Right lobe of liver (tissue), 6 donors: Measurements from ENCODE around the gene GSTA5. TPM values are rescaled to one million over a fixed set of nuclear protein-coding genes. Genes with fewer than 3 reads are reported as not detected.
"Not testable (repeated sequence)": the region's sequence is repeated elsewhere in the genome, so short reads cannot be mapped to it uniquely, and the experiment has no call there.

Experiments
- ATAC-seq, 4 donors: fragments of 200-7000 bp; cut with Tn5 transposase; one replicate each; pipeline ENCODE4 v1.9.1; 2020; ENCODE audit warnings: mild to moderate bottlenecking in 4 of 4, moderate library complexity in 4 of 4
- DNase-seq, 3 donors: peaks; one replicate each; pipeline ENCODE4 v3.0.0-alpha.2; 2020
- H3K27ac ChIP-seq, 3 donors: fragments of 200-600 bp; one replicate each; pipeline ENCODE4 v1.8.0; 2022
- H3K27me3 ChIP-seq, 2 donors: fragments of 200-600 bp; one replicate each; pipeline ENCODE4 v1.8.0; 2022
- H3K36me3 ChIP-seq, 4 donors: fragments of 200-600 bp; sonication (generic) in 1 of 4; one replicate each; pipeline versions ENCODE4 v1.5.1 to v1.8.0; 2017 to 2022; ENCODE audit warnings: control low read depth in 1 of 4
- H3K4me1 ChIP-seq, 4 donors: fragments of 200-600 bp; sonication (generic) in 1 of 4; one replicate each; pipeline versions ENCODE4 v1.5.1 to v1.8.0; 2017 to 2022; ENCODE audit warnings: control low read depth in 1 of 4
- H3K4me3 ChIP-seq, 3 donors: fragments of 200-600 bp; one replicate each; pipeline ENCODE4 v1.8.0; 2022
- H3K9me3 ChIP-seq, 4 donors: fragments of 200-600 bp; sonication (generic) in 1 of 4; one replicate each; pipeline versions ENCODE4 v1.5.1 to v1.8.0; 2017 to 2022; ENCODE audit warnings: control low read depth in 1 of 4
- CTCF ChIP-seq, 4 donors: fragments of 200-600 bp in 3 of 4; fragments of 450-650 bp in 1 of 4; IDR thresholded peaks; one replicate each; pipeline versions ENCODE4 v1.5.1 to v1.8.0; 2016 to 2022; ENCODE audit warnings: antibody characterized with exemption in 4 of 4, mild to moderate bottlenecking in 2 of 4
- POLR2A ChIP-seq: fragments of 450-650 bp; IDR thresholded peaks from one replicate; pipeline ENCODE4 v1.6.1; 2017; ENCODE audit warnings: antibody characterized with exemption, mild to moderate bottlenecking
- WGBS: methylation state at CpG from one replicate; pipeline ENCODE4 v1.1.6; 2018; ENCODE audit warnings: low coverage, low lambda C conversion rate; ENCODE audit not compliant: insufficient coverage; ENCODE audit errors: missing lambda C conversion rate; 5-methylcytosine and 5-hydroxymethylcytosine counted together
- intact Hi-C, 2 donors: fragments of 100-400 bp; cut with DNase I; formaldehyde crosslinking; loops; one replicate each; pipeline versions ENCODE4 v1.11.2 to v1.14.1; 2022
- total RNA-seq, 6 experiments: library from RNA; depleted of rRNA in 2 of 6; stranded (reverse); fragments of >200 nt in 2 of 6; fragmentation: NEBNext Ultra II Directional in 3 of 6; extraction: Animal tissue kit (Norgen Biotek cat#: 25700) in 3 of 6; gene quantifications; one replicate each; pipeline versions ENCODE4 v1.1.0 to v1.2.4, GENCODE V29; 2016 to 2023
- donor health status: DM: no; HTN: yes; CAD: no.
- donor health status: DM: no; HTN: no; CAD: no.
- donor health status: DM: no; HTN: no; CAD: no.
- donor health status: DM: no; HTN: yes; CAD: no.
- donor health status: DM: no; HTN: yes; CAD: no.

GSTA5 gene
- total RNA-seq, 6 experiments from 2014 or later, result not detected

DNA sequence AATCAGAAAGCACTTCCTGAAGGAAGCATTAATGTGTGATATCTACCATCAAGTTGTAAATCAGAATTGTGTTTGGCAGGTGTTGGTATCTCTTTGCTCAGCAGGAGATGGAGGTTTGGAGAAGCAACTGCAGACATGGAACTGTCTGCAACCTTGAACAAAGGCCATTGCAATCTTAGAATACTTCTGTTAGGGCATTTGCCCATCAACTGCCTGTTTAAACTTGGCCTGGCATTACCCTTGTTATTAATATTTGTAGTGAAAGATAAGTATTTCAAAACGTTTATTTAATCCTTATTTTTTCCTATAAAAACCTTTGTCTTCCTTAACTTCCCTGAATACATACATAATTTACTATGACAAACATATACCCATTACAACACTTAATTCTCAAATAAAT, 14.1 kb downstream of the GSTA5 start:
- H3K4me3 ChIP-seq, result no peak overlapping the region
- no peaks in the 10 kb centered on the region for H3K9me3 ChIP-seq
- no peaks in the 10 kb centered on the region for H3K36me3 ChIP-seq
- WGBS, result 4% methylated on average over 1 of the region's 1 CpG
- intact Hi-C loops, result no loop called here
- no peak for TF ChIP-seq POLR2A
- TF ChIP-seq CTCF (IDR thresholded peaks at IDR 0.05), result no peak
- H3K27ac ChIP-seq, result no peak overlapping the region
- no peaks in the 10 kb centered on the region for H3K27me3 ChIP-seq
- DNase-seq (no peak), ATAC-seq (no peak)
- peaks cover 0 to 10% (median 0%) of the 10 kb centered on the region in 4 donors for H3K4me1 ChIP-seq

GRCh38 chr6:52825900-52826459, 14.6 kb downstream of the GSTA5 start:
- H3K27me3 ChIP-seq, ATAC-seq, H3K36me3 ChIP-seq, H3K4me3 ChIP-seq, H3K9me3 ChIP-seq, H3K4me1 ChIP-seq, DNase-seq, H3K27ac ChIP-seq, intact Hi-C loops: not testable (repeated sequence)
- WGBS, result 54% methylated on average over 3 of the region's 4 CpGs

DNA sequence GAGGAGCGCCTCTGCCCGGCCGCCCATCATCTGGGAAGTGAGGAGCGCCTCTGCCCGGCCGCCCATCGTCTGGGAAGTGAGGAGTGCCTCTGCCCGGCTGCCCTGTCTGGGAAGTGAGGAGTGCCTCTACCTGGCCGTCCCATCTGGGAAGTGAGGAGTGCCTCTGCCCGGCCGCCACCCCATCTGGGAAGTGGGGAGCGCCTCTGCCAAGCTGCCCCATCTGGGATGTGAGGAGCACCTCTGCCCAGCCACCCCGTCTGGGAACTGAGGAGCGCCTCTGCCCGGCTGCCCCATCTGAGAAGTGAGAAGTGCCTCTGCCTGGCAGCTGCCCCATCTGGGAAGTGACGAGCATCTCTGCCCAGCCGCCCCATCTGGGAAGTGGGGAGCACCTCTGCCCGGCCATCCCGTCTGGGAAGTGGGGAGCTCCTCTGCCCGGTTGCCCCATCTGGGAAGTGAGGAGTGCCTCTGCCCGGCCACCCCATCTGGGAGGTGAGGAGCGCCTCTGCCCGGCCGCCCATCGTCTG, 15.3 kb downstream of the GSTA5 start:
- intact Hi-C loops, result not testable (repeated sequence)

DNA sequence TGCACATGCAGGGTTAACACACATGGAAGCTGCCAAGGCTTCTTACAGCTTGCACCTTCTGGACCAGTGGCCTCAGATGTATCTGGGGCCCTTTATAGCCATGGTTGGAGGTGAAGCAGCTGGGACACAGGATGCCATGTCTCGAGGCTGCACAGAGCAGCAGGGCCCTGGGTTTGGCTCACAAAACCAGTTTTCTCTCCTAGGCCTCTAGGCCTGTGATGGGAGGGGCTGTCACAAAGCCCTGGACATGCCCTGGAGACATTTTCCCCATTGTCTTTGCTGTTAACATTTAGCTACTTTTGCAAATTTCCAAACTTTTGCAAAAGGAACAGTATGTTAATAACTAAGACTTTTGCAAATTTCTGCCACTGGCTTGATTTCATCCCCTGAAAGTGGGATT, 18.8 kb downstream of the GSTA5 start:
- Histone ChIP-seq H3K4me3 (no peak overlapping the region), H3K27ac (no peak overlapping the region), H3K27me3 (no peaks in the 10 kb centered on the region), H3K36me3 (no peaks in the 10 kb centered on the region), H3K4me1 (peaks cover 0 to 23% (median 0%) of the 10 kb centered on the region in 4 donors), H3K9me3 (no peaks in the 10 kb centered on the region)
- ATAC-seq (no peak), DNase-seq (no peak)
- intact Hi-C loops, result no loop called here
- WGBS, result no CpG with 5 or more reads among the region's 1 CpG
- TF ChIP-seq POLR2A, result no peak
- no peak for TF ChIP-seq CTCF (IDR thresholded peaks at IDR 0.05)

More for the DNA sequence above, 15.3 kb downstream of the GSTA5 start:
- H3K4me3 ChIP-seq, H3K36me3 ChIP-seq, H3K27me3 ChIP-seq, H3K9me3 ChIP-seq, H3K27ac ChIP-seq, H3K4me1 ChIP-seq, ATAC-seq: not testable (repeated sequence)
- 94% methylated on average over 3 of the region's 25 CpGs for WGBS
- DNase-seq, result peak in 1 of 3 donors; percentile 50

- H3K4me1 ChIP-seq, result peaks cover 0 to 16% (median 0%) of the 10 kb centered on the region in 4 donors
- 65% methylated on average over 2 of the region's 2 CpGs for WGBS
- TF ChIP-seq CTCF (IDR thresholded peaks at IDR 0.05) (no peak), POLR2A (no peak)
- no peaks in the 10 kb centered on the region for H3K36me3 ChIP-seq
- H3K27me3 ChIP-seq, result no peaks in the 10 kb centered on the region
- intact Hi-C loops, result no loop called here
- ATAC-seq (no peak), DNase-seq (no peak)
- no peak overlapping the region for H3K27ac ChIP-seq
- H3K9me3 ChIP-seq, result no peaks in the 10 kb centered on the region
- H3K4me3 ChIP-seq, result no peak overlapping the region
Observed at GRCh38 chr6:52820198-52820597, 20.4 kb downstream of the GSTA5 start.
